Sigmoid colon (tissue), 7 donors: ENCODE results near the gene SOX2. TPM values are rescaled to one million over a fixed set of nuclear protein-coding genes. Genes with fewer than 3 reads are reported as not detected.
"Not testable (repeated sequence)": the region's sequence is repeated elsewhere in the genome, so short reads cannot be mapped to it uniquely, and the experiment has no call there.

Experiments
- DNase-seq: peaks from one replicate; pipeline ENCODE4 v3.0.0-alpha.2; 2019
- H3K27ac ChIP-seq, 4 donors: fragments of 200-600 bp; sonication (generic); one replicate each; pipeline ENCODE4 v1.5.1; 2016 to 2019; ENCODE audit warnings: mild to moderate bottlenecking in 1 of 4
- H3K27me3 ChIP-seq, 3 donors: fragments of 200-600 bp; sonication (generic); one replicate each; pipeline ENCODE4 v1.5.1; 2019; ENCODE audit warnings: mild to moderate bottlenecking in 1 of 3
- H3K36me3 ChIP-seq, 4 donors: fragments of 200-600 bp; sonication (generic); one replicate each; pipeline ENCODE4 v1.5.1; 2016 to 2019
- H3K4me1 ChIP-seq, 4 donors: fragments of 200-600 bp; sonication (generic); one replicate each; pipeline ENCODE4 v1.5.1; 2017 to 2019
- H3K4me3 ChIP-seq, 4 donors: fragments of 200-600 bp; sonication (generic); one replicate each; pipeline ENCODE4 v1.5.1; 2017 to 2019; ENCODE audit warnings: mild to moderate bottlenecking in 2 of 4, moderate library complexity in 1 of 4
- H3K9me3 ChIP-seq, 4 donors: fragments of 200-600 bp in 3 of 4; sonication (generic) in 3 of 4; one replicate each; pipeline versions ENCODE4 v1.5.1 to v1.6.1; 2013 to 2019
- EP300 ChIP-seq, 4 donors: sonication (generic); formaldehyde crosslinking; IDR thresholded peaks; one replicate each; pipeline ENCODE4 v1.6.1; 2017; ENCODE audit warnings: antibody characterized with exemption in 4 of 4
- POLR2A ChIP-seq, 2 donors: fragments of 450-650 bp; IDR thresholded peaks; one replicate each; pipeline ENCODE4 v1.6.1; 2016; ENCODE audit warnings: antibody characterized with exemption in 2 of 2, mild to moderate bottlenecking in 2 of 2, moderate library complexity in 2 of 2
- POLR2AphosphoS5 ChIP-seq, 4 donors: sonication (generic); formaldehyde crosslinking; IDR thresholded peaks; one replicate each; pipeline ENCODE4 v1.6.1; 2017; ENCODE audit warnings: antibody characterized with exemption in 4 of 4
- WGBS, 2 donors: extraction: QIAGEN DNeasy Blood & Tissue Kit; methylation state at CpG; one replicate each; pipeline ENCODE4 v1.1.7; 2013; 5-methylcytosine and 5-hydroxymethylcytosine counted together
- intact Hi-C: fragments of 100-400 bp; cut with DNase I; formaldehyde crosslinking; loops from one replicate; pipeline ENCODE4 v1.15.1; 2023
- polyA plus RNA-seq, 3 donors: library from polyadenylated mRNA; stranded (reverse); fragments of 200-250 nt; gene quantifications; one replicate each; pipeline ENCODE4 v1.2.3, GENCODE V29; 2013
- small RNA-seq, 3 donors: library from RNA; depleted of rRNA; stranded (forward); fragments of <200 nt; gene quantifications; one replicate each; pipeline ENCODE3, GENCODE V24; 2016
- total RNA-seq, 4 donors: library from RNA; depleted of rRNA; stranded (reverse); fragments of >200 nt; gene quantifications; one replicate each; pipeline ENCODE4 v1.1.0, GENCODE V29; 2016
- TF ChIP-seq, protein P1 (sequence below), 4 experiments: fragments of 450-650 bp in 3 of 4; fragments of 200-600 bp in 1 of 4; IDR thresholded peaks; one replicate each; pipeline ENCODE4 v1.5.1; 2016 to 2019; ENCODE audit warnings: antibody characterized with exemption in 4 of 4, mild to moderate bottlenecking in 3 of 4, moderate library complexity in 2 of 4
- donor health status: healthy with polysubstance abuse.
- donor health status: Bipolar disorder and iron deficiency.
- donor health status: healthy.

The SOX2 gene
- total and polyA plus RNA-seq, 7 donors = 1.9 to 7.7 (median 6.9) TPM; not detected in 2

DNA sequence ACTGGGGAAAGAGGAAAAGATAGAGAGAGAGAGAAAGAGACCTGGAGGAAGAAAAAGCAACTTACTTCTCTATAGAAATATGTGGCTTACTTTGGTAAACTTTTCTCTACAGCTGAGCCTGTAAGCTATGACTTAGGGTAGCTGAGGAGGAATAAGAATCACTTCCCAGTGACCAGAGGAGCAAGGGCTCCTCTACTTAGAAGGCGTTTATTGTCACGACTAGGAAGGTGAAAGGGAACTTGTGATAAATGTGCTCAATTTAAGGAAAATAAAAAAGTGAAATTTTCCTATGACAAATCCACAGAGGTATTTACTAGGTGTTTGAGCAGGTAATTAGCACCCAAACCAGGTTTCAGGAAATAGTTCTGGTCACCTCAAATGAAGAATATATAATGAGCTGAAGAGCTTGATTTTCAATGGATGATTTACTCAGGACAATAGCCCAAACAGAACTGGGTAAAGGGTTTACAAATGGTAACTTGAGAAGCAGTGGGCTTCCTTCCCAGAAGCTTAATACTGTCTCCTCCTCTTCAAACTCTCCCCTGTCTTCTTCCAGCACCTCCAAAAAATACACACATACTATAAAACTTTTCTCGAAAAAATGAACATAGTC lies 46.1 kb downstream of the SOX2 start:
- 26 to 36% methylated on average over 3 of the region's 3 CpGs for WGBS, 2 donors
- DNase-seq = no peak
- Histone ChIP-seq H3K4me3 (no peak overlapping the region), H3K27me3 (peaks cover 0 to 37% (median 11%) of the 10 kb centered on the region in 3 donors), H3K4me1 (no peaks in the 10 kb centered on the region), H3K9me3 (no peaks in the 10 kb centered on the region), H3K27ac (no peak overlapping the region), H3K36me3 (no peaks in the 10 kb centered on the region)
- intact Hi-C loops = no loop called here
- no peak for TF ChIP-seq POLR2AphosphoS5 (IDR thresholded peaks at IDR 0.05)

DNA sequence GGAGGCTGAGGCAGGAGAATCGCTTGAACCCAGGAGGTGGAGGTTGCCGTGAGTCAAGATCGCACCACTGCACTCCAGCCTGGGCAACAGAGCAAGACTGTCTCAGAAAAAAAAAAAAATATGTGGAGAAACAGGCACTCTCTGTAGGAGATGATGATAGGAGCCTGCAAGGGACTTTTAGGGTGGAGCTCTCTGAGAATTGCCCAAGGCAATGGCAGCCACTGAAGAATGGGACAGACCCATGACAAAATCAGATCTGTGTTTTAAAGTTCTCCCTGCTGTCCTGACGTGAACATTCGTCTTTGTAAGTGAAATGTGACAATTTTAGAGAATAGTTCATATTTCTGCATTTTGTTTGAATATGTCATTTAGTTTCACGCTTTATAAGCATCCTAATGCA lies 50.2 kb downstream of the SOX2 start:
- intact Hi-C loops = no loop called here
- Histone ChIP-seq H3K9me3 (no peaks in the 10 kb centered on the region), H3K27me3 (peaks cover 0 to 6% (median 0%) of the 10 kb centered on the region in 3 donors), H3K36me3 (no peaks in the 10 kb centered on the region), H3K4me1 (no peaks in the 10 kb centered on the region), H3K4me3 (no peak overlapping the region), H3K27ac (no peak overlapping the region)
- no peak for DNase-seq
- WGBS, 2 donors = 85 to 91% methylated on average over 6 of the region's 6 CpGs
- TF ChIP-seq EP300 (IDR thresholded peaks at IDR 0.05) = no peak
- no peak for TF ChIP-seq POLR2A (IDR thresholded peaks at IDR 0.05)
- TF ChIP-seq POLR2AphosphoS5 (IDR thresholded peaks at IDR 0.05) = no peak
- TF ChIP-seq, protein P1, sequence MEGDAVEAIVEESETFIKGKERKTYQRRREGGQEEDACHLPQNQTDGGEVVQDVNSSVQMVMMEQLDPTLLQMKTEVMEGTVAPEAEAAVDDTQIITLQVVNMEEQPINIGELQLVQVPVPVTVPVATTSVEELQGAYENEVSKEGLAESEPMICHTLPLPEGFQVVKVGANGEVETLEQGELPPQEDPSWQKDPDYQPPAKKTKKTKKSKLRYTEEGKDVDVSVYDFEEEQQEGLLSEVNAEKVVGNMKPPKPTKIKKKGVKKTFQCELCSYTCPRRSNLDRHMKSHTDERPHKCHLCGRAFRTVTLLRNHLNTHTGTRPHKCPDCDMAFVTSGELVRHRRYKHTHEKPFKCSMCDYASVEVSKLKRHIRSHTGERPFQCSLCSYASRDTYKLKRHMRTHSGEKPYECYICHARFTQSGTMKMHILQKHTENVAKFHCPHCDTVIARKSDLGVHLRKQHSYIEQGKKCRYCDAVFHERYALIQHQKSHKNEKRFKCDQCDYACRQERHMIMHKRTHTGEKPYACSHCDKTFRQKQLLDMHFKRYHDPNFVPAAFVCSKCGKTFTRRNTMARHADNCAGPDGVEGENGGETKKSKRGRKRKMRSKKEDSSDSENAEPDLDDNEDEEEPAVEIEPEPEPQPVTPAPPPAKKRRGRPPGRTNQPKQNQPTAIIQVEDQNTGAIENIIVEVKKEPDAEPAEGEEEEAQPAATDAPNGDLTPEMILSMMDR (IDR thresholded peaks at IDR 0.05) = no peak

DNA sequence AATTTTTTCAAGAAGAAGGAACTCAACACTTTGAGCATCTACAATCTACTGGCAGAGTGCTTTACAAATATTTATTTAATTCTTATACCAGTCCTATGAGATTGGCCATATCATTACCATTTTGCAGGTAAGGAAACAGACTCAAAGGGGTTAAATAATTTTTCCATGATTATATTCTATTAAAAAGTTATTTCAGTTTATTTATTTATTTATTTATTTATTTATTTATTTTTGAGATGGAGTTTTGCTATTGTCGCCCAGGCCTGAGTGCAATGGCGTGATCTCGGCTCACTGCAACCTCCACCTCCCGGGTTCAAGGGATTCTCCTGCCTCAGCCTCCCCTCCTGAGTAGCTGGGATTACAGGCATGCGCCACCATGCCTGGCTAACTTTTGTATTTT lies 52.3 kb downstream of the SOX2 start:
- H3K9me3 ChIP-seq, H3K4me1 ChIP-seq, DNase-seq, H3K27me3 ChIP-seq, intact Hi-C loops, H3K27ac ChIP-seq, H3K4me3 ChIP-seq, H3K36me3 ChIP-seq: not testable (repeated sequence)
- WGBS, 2 donors = 95 to 96% methylated on average over 5 of the region's 5 CpGs

Small RNAs within 50 kb of the gene (small RNA-seq; reads per million reads assigned to genes)
- 0 reads per million in 3 donors for gene RF01954
